GM19452 (cell line): ENCODE results near the gene ZP2.
"Not testable (repeated sequence)": the region's sequence is repeated elsewhere in the genome, so short reads cannot be mapped to it uniquely, and the experiment has no call there.

ENCODE experiments used
- ATAC-seq: cut with Tn5 transposase; IDR thresholded peaks from one replicate; pipeline ENCODE4 v1.9.1; 2021; ENCODE audit not compliant: unreplicated experiment

The ZP2 gene

GRCh38 chr16:21218153-21218552 lies 6.8 kb upstream of the ZP2 start:
- no peak for ATAC-seq

- ATAC-seq, result no peak
These were observed 5.7 kb upstream of the ZP2 start for GRCh38 chr16:21217121-21217520.

DNA sequence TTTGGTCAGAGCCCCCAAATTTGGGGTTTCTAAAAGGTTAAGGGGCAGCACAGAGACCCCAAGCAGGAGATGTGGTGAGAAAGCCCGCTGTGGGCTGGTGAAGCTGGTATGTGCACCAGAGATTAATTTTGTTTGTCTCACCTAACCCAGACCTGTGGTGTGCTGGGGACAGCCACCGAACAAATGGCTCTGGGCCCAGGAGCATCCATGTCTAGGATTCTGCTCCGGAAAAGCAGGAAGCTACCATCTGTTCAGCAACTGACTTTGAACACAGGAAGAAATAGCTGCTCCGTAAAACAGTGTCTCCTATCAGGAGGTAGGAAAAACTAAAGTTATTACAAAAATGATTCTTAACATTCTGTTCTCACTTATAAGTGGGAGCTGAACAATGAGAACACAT lies 2.7 kb upstream of the ZP2 start:
- no peak for ATAC-seq

DNA sequence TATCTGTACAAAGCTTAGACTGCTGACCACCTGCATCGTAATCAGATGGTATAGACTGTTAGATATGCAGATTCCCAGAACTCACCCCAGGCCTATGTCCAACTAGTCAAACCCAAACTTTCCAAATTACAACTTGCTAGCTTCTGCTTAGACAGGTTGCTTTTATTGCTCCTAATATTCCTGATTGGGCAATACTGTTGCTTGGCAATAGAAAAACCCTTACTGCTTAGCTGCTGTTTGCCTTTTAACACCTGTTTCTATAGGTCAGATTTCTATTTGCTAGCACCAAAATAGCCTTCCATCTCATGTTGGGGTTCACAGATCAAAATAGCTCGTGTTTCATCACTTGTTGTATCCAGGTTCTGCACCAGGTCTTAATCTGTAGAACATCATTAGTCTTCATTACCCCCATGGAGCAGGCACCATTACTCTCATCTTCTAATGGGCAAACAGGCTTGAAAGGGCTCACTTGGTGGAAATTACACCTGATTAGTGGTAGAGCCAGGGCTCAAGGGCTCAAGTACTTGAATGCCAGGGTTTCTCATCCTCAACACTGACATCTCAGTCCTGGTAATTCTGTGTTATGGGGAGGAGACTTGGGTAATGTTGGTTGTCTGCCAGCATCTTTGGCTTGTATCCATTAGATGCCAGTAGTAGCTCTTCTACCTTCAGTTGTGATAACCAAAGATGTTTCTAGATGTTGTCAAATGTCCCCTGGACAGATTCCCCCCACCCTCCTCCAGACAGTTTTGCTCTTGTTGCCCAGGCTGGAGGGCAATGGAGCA lies 2.7 kb downstream of the ZP2 start:
- ATAC-seq, result no peak

DNA sequence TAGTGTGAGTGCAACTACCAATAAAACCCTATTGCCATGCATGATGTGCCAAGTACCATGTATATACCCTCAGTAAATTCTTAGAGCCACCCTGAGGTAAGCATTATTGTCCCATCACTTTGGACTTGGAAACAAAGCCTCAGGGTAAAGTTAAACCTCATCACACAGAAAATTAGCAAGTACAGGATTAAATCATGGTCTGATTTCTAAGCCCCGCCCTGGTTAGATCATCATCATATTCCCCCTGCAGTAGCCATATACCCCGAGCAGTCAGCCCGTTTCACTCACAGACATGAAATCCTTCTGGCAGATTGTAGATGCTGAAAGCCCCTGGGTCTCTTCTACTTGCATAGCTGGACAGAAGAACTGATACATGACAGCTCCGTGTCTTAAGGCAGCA lies 4.8 kb downstream of the ZP2 start:
- ATAC-seq, result no peak

- no peak for ATAC-seq
These were observed 6.1 kb downstream of the ZP2 start for GRCh38 chr16:21205303-21205702.

- no peak for ATAC-seq
These were observed 8.1 kb downstream of the ZP2 start for GRCh38 chr16:21203155-21203797.

DNA sequence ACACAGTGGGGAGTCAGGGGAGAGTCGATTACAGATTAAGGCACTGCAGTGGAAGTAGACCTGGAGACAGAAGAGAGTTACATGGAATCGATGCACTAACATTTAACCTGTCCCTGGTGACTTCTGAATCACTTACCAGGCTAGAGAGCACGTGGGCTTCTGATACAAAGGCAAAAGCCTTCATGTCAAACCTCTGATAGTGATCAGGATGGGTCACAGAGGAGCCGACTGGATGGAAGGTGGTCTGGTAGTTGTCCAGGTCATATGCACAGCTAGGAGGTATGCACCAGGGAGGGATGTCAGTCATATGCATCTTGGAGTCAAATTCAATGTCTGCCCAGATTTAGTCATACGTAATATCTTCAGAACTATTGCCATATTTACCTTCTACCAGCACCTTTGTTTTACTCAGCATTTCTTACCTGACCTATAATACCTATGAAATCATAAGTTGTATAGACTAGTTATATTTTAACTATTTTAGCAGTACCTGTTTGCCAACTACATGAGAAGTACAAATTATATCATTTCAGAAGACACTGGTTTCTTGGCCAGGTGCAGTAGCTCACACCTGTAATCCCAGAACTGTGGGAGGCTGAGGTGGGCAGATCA lies 11.7 kb downstream of the ZP2 start:
- ATAC-seq, result no peak

DNA sequence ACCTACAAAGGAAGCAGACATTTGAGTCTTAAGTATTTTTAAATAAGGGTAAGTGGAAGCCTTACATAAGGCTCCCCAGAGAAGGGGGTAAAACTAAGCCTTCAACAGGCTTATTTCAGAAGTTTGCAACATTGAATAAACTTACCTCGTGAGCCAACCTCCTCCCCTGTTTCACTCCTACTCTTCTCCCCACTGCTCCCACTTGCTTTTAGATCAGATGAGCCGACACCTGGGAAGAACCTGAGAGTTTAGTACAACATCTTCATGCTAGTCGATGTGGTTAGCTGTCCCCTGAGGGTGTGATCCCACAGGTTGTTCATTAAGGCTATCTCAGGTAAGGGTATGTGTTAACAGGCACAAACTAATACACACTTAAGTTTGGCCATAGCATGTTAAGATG lies 13.8 kb downstream of the ZP2 start:
- ATAC-seq, result no peak

DNA sequence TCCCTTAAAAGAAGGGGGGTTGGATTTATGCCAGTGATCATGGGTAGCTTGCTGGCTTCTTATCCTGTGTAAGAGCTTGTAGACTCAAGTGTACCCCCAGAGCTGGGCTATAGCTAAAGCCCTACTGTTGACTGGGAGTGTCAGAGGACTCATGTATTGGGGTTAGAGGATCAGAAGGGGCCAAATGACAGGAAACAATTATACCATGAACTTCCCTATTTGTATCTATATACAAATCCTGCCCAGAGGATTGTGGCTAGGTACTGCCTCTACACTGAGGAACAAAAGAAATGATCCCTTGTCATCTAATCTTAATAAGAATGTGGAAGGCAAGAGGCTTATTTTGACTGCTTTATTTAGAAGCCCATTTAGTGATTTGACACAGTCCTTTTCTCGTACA lies 14.3 kb downstream of the ZP2 start:
- ATAC-seq, result no peak

GRCh38 chr16:21195330-21195729 lies 16.0 kb downstream of the ZP2 start:
- ATAC-seq, result not testable (repeated sequence)

- no peak for ATAC-seq
These were observed 16.5 kb downstream of the ZP2 start for GRCh38 chr16:21194771-21195301.

- ATAC-seq, result no peak
These were observed 18.4 kb downstream of the ZP2 start for GRCh38 chr16:21192991-21193390.

DNA sequence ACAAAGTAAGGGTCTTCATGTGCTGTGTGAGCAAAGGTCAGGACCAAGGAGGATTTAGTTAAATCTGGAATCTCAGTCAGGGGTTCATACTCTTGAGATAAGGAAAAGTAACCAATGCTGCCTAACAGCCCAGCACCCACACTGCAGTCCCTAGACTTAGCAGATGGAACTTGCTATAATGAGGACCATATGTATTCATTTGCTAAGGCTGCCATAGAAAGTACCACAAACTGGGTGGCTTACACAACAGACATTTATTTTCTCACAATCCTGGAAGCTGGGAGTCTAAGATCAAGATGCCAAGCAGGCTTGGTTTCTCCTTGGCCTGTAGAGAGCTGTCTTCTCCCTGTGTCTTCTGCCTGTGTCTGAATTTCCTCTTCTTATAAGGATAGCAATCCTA lies 20.8 kb downstream of the ZP2 start:
- ATAC-seq, result no peak

DNA sequence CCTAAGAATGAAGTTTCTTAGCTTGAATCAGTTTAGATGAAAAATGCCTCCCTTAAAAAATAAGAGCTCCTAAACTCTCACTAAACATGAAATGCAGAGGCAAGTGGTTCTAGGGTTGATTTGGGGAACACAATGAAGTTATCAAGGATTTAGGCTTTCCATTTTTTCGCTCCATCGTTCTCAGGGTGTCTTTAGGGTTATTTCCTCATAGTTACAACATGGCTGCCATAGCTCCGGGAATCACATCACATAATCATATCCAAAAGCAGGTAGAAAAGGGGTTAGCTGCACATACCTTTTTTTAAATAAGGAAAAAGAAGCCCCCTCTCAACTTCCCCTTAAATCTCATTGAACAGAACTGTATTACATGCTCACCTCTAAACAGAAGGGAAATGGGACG lies 21.4 kb downstream of the ZP2 start:
- ATAC-seq, result no peak

DNA sequence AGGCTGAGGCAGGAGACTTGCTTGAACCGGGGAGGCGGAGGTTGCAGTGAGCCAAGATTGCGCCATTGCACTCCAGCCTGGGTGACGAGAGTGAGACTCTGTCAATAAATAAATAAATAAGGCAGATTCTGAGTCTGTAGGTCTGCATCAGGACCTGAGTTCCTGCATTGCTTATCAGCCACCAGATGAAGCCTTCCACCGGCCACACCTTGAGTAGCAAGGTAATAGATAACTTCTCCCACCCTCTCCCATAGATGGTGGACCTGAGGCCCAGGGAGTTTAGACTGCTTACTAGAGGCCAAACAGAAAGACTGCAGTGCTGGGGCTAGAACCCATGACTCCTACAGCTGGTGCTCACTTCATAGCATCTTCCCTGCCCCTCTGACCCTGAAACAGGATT lies 22.1 kb downstream of the ZP2 start:
- ATAC-seq, result no peak

GRCh38 chr16:21186326-21186691 lies 25.1 kb downstream of the ZP2 start:
- no peak for ATAC-seq

DNA sequence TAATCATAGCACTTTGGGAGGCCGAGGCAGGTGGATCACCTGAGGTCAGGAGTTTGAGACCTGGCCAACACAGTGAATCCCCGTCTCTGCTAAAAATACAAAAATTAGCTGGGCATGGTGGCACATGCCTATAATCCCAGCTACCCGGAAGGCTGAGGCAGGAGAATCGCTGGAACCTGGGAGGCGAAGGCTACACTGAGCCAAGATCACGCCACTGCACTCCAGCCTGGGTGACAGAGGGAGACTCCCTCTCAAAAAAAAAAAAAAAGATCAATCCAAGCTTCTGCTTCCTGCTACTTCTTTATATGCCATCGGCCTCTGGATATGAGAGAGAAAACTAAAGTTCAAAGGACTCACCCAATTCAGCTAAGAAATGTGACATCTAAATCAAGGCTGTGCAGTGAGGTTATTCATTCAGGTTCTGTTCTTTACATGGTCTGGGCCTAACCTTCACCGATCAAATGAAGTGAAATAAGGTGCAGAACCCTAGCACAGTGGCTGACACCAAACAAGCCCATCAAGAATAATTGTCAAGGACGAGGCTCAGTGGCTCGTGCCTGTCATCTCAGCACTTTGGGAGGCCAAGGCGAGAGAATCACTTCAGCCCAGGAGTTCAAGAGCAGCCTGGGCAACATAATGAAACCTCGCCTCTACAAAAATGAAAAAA lies 25.6 kb downstream of the ZP2 start:
- ATAC-seq, result no peak

DNA sequence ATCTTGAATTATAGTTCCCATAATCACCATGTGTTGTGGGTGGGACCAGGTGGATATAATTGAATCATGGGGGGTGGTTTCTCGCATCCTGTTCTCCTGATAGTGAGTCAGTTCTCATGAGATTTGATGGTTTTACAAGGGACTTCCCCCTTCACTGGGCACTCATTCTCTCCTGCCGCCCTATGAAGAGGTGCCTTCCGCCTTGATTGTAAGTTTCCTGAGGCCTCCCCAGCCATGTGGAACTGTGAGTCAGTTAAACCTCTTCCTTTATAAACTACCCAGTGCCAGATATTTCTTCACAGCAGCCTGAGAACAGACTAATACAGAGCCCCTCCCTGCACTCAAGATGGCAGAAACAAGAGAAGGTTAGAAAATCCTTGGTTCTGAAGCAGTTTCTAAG lies 26.5 kb downstream of the ZP2 start:
- ATAC-seq, result no peak

DNA sequence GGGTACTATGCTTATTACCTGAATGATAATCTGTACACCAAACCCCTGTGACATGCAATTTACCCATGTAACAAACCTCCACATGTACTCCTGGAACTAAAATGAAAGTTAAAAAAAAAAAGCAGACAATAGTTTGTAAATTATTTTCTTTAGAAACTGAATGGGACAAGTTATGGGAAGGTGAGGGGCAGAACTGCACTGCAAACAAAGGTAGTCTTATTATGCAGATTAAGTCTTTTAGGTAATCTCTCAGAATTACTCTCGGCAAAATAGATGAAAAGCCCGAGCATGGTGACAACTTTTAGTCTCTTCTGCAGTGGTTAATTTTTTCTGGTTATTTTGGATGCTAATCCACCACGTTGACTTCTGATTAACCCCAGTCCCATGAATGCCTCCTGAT lies 27.4 kb downstream of the ZP2 start:
- ATAC-seq, result no peak

GRCh38 chr16:21179983-21180365 lies 31.4 kb downstream of the ZP2 start:
- ATAC-seq, result no peak
